HCT116 (cell line): Measurements from ENCODE around the gene FCSK. TPM values are rescaled to one million over a fixed set of nuclear protein-coding genes. Genes with fewer than 3 reads are reported as not detected.

ENCODE experiments used
- ATAC-seq: fragments of 200-7000 bp; cut with Tn5 transposase; 2 replicates; pipeline ENCODE4 v1.9.1; 2020; ENCODE audit warnings: mild to moderate bottlenecking, moderate library complexity
- BruUV-seq: library from RNA; stranded (reverse); fragments of 400-500 nt; replicated peaks from 2 replicates; lab custom pipeline; 2021; lab: Mats Ljungman, UMichigan
- CTCF ChIA-PET: fragments of 300-600 bp; sonication (Branson Sonifier 250); formaldehyde crosslinking; loops from one replicate; lab custom pipeline; 2021; ENCODE audit warnings: antibody characterized with exemption; lab: Charles Lee
- POLR2A ChIA-PET: fragments of 300-600, 350-600 bp; sonication (Branson Sonifier 250); formaldehyde crosslinking; loops from one replicate; lab custom pipeline; 2021; ENCODE audit warnings: antibody characterized with exemption; lab: Charles Lee
- RAD21 ChIA-PET, 2 experiments: fragments of 300-600 bp; sonication (Branson Sonifier 250); formaldehyde crosslinking; loops; one replicate each; lab custom pipeline; 2023; ENCODE audit warnings: low total read pairs in 2 of 2; ENCODE audit not compliant: uncharacterized antibody in 2 of 2, unreplicated experiment in 2 of 2, low non-redundant PET in 1 of 2; lab: Charles Lee
- DNase-seq: peaks from one replicate; pipeline ENCODE4 v3.0.0-alpha.2; 2010; ENCODE audit warnings: low read depth, low spot score
- H2AFZ ChIP-seq: fragments of 200-600 bp; shearing (Covaris generic), sonication (generic); 2 replicates; pipeline ENCODE4 v1.6.1; 2017; ENCODE audit warnings: low read depth, mixed run types, mixed read lengths, antibody characterized with exemption, low read length; ENCODE audit not compliant: poor library complexity, severe bottlenecking
- H3K27ac ChIP-seq: 2 replicates; pipeline ENCODE4 v1.5.1; 2012; ENCODE audit warnings: low read depth, low read length
- H3K27me3 ChIP-seq: fragments of 200-600 bp; sonication (generic); 2 replicates; pipeline ENCODE4 v1.6.1; 2016; ENCODE audit warnings: mixed run types, low read length, mixed read lengths; ENCODE audit not compliant: insufficient read depth
- H3K36me3 ChIP-seq, 2 experiments: fragments of 200-500 bp in 1 of 2; fragments of 200-600 bp in 1 of 2; sonication (Bioruptor generic) in 1 of 2; sonication (generic) in 1 of 2; 2 replicates each; pipeline versions ENCODE4 v1.5.1 to v1.6.1; 2014 to 2016; ENCODE audit warnings: low read length in 2 of 2, inconsistent platforms in 1 of 2, mixed read lengths in 1 of 2, mixed run types in 1 of 2; ENCODE audit not compliant: insufficient read depth in 2 of 2, control insufficient read depth in 1 of 2
- H3K4me1 ChIP-seq, 2 experiments: fragments of 200-600 bp in 1 of 2; sonication (generic) in 1 of 2; 2 replicates each; pipeline versions ENCODE4 v1.5.1 to v1.6.1; 2012 to 2017; ENCODE audit warnings: low read length in 2 of 2, inconsistent platforms in 1 of 2, mild to moderate bottlenecking in 1 of 2, mixed read lengths in 1 of 2, mixed run types in 1 of 2, moderate library complexity in 1 of 2; ENCODE audit not compliant: insufficient read depth in 2 of 2, control insufficient read depth in 1 of 2
- H3K4me2 ChIP-seq: fragments of 200-600 bp; sonication (generic); 2 replicates; pipeline ENCODE4 v1.6.1; 2017; ENCODE audit warnings: mixed run types, low read length, mixed read lengths
- H3K4me3 ChIP-seq, 2 experiments: fragments of 200-600 bp in 1 of 2; sonication (generic) in 1 of 2; replicated peaks in 1 of 2; 2 replicates each; pipeline ENCODE4 v1.5.1; 2011 to 2016; ENCODE audit warnings: low read length in 2 of 2, control low read depth in 1 of 2, low read depth in 1 of 2, mild to moderate bottlenecking in 1 of 2, mixed read lengths in 1 of 2, mixed run types in 1 of 2
- H3K79me2 ChIP-seq: fragments of 200-600 bp; sonication (generic); 2 replicates; pipeline ENCODE4 v1.6.1; 2017; ENCODE audit warnings: mild to moderate bottlenecking, mixed run types, low read length, moderate library complexity, mixed read lengths; ENCODE audit not compliant: insufficient read depth
- H3K9ac ChIP-seq: fragments of 200-600 bp; sonication (generic); 2 replicates; pipeline ENCODE4 v1.6.1; 2016; ENCODE audit warnings: low read length, mixed read lengths
- H3K9me2 ChIP-seq: fragments of 200-600 bp; sonication (generic), shearing (Covaris generic); 2 replicates; pipeline ENCODE4 v1.6.1; 2017; ENCODE audit warnings: mixed run types, mild to moderate bottlenecking, moderate library complexity; ENCODE audit not compliant: insufficient read depth
- H3K9me3 ChIP-seq, 2 experiments: fragments of 200-500 bp in 1 of 2; fragments of 200-600 bp in 1 of 2; sonication (Bioruptor generic) in 1 of 2; sonication (generic) in 1 of 2; 2 replicates each; pipeline ENCODE4 v1.6.1; 2014 to 2017; ENCODE audit warnings: low read length in 2 of 2, mixed read lengths in 2 of 2, inconsistent platforms in 1 of 2, low read depth in 1 of 2, mild to moderate bottlenecking in 1 of 2, mixed run types in 1 of 2, moderate library complexity in 1 of 2; ENCODE audit not compliant: control insufficient read depth in 1 of 2, insufficient read depth in 1 of 2
- H4K20me1 ChIP-seq: fragments of 200-600 bp; sonication (generic), shearing (Covaris generic); 2 replicates; pipeline ENCODE4 v1.6.1; 2017; ENCODE audit warnings: mixed run types, mild to moderate bottlenecking, moderate library complexity; ENCODE audit not compliant: insufficient read depth
- ATF3 ChIP-seq: IDR thresholded peaks from 2 replicates; pipeline ENCODE4 v1.6.1; 2012
- CBX3 ChIP-seq: IDR thresholded peaks from 2 replicates; pipeline ENCODE4 v1.6.1; 2012; ENCODE audit warnings: low read depth
- EGR1 ChIP-seq: IDR thresholded peaks from 2 replicates; pipeline ENCODE4 v1.6.1; 2012; ENCODE audit warnings: low read depth
- EZH2 ChIP-seq: fragments of 200-600 bp; sonication (generic); IDR thresholded peaks from 2 replicates; pipeline ENCODE4 v1.6.1; 2017; ENCODE audit warnings: antibody characterized with exemption, mixed run types
- FOSL1 ChIP-seq: IDR thresholded peaks from 2 replicates; pipeline ENCODE4 v1.6.1; 2012; ENCODE audit warnings: low read depth
- POLR2A ChIP-seq: IDR thresholded peaks from 2 replicates; pipeline ENCODE4 v1.7.0; 2011; ENCODE audit warnings: borderline replicate concordance; ENCODE audit not compliant: insufficient read depth, insufficient read length; ENCODE audit errors: extremely low read depth
- POLR2AphosphoS5 ChIP-seq: IDR thresholded peaks from 2 replicates; pipeline ENCODE4 v1.6.1; 2011; ENCODE audit warnings: mild to moderate bottlenecking, low read depth, low read length, moderate library complexity
- RAD21 ChIP-seq: IDR thresholded peaks from 2 replicates; pipeline ENCODE4 v1.6.1; 2012; ENCODE audit warnings: low read depth, mild to moderate bottlenecking
- SIN3A ChIP-seq: IDR thresholded peaks from 2 replicates; pipeline ENCODE4 v1.6.1; 2012; ENCODE audit warnings: low read depth
- SP1 ChIP-seq: IDR thresholded peaks from 2 replicates; pipeline ENCODE4 v1.6.1; 2012; ENCODE audit warnings: low read depth
- SRF ChIP-seq: IDR thresholded peaks from 2 replicates; pipeline ENCODE4 v1.6.1; 2012; ENCODE audit warnings: low read depth
- ZBTB33 ChIP-seq: IDR thresholded peaks from 2 replicates; pipeline ENCODE4 v1.6.1; 2011; ENCODE audit warnings: mild to moderate bottlenecking, low read length, moderate library complexity; ENCODE audit not compliant: insufficient replicate concordance; ENCODE audit errors: extremely low read depth
- ZFX ChIP-seq: fragments of 450-650 bp; IDR thresholded peaks from 2 replicates; pipeline ENCODE4 v1.6.1; 2017
- ZNF274 ChIP-seq: fragments of 200-500 bp; sonication (Bioruptor generic); IDR thresholded peaks from 2 replicates; pipeline ENCODE4 v1.6.1; 2014; ENCODE audit warnings: mild to moderate bottlenecking, low read depth, low read length, inconsistent platforms
- intact Hi-C: fragments of 100-400 bp; cut with micrococcal nuclease; formaldehyde crosslinking; loops from 2 replicates; pipeline ENCODE4 v1.10.0; 2022
- total RNA-seq: library from RNA; stranded (reverse); gene quantifications from one replicate; pipeline ENCODE4 v1.2.1, GENCODE V29; 2021; ENCODE audit not compliant: unreplicated experiment
- TF ChIP-seq, protein P1 (sequence below): IDR thresholded peaks from 2 replicates; pipeline ENCODE4 v1.6.1; 2012
- TF ChIP-seq, protein P2 (sequence below), 3 experiments: fragments of 200-600 bp in 1 of 3; sonication (generic) in 1 of 3; IDR thresholded peaks in 2 of 3; conservative IDR thresholded peaks in 1 of 3; 2 replicates each; pipeline ENCODE4 v1.5.1; 2012 to 2017; ENCODE audit warnings: low read depth in 2 of 3, low read length in 2 of 3, antibody characterized with exemption in 1 of 3, borderline replicate concordance in 1 of 3, control low read depth in 1 of 3, mild to moderate bottlenecking in 1 of 3, mixed read lengths in 1 of 3, mixed run types in 1 of 3, moderate library complexity in 1 of 3; ENCODE audit not compliant: insufficient read depth in 1 of 3

The FCSK gene
- total RNA-seq, 1 experiment from 2014 or later = 17.1 TPM

- TF ChIP-seq, protein P1, sequence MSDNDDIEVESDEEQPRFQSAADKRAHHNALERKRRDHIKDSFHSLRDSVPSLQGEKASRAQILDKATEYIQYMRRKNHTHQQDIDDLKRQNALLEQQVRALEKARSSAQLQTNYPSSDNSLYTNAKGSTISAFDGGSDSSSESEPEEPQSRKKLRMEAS = no peak
- TF ChIP-seq ZFX (no peak), RAD21 (peak; percentile 57), SIN3A (no peak), EZH2 (no peak), POLR2AphosphoS5 (no peak)
- TF ChIP-seq, protein P2, sequence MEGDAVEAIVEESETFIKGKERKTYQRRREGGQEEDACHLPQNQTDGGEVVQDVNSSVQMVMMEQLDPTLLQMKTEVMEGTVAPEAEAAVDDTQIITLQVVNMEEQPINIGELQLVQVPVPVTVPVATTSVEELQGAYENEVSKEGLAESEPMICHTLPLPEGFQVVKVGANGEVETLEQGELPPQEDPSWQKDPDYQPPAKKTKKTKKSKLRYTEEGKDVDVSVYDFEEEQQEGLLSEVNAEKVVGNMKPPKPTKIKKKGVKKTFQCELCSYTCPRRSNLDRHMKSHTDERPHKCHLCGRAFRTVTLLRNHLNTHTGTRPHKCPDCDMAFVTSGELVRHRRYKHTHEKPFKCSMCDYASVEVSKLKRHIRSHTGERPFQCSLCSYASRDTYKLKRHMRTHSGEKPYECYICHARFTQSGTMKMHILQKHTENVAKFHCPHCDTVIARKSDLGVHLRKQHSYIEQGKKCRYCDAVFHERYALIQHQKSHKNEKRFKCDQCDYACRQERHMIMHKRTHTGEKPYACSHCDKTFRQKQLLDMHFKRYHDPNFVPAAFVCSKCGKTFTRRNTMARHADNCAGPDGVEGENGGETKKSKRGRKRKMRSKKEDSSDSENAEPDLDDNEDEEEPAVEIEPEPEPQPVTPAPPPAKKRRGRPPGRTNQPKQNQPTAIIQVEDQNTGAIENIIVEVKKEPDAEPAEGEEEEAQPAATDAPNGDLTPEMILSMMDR (IDR thresholded peaks at IDR 0.05 in 2 of 3, conservative IDR thresholded peaks at IDR 0.05 in 1 of 3; ENCODE audit: borderline replicate concordance in 1 of 3, insufficient read depth in 1 of 3, low read depth in 2 of 3, low read length in 2 of 3) = peak; percentile 10 to 33 (median 10); a peak in 1 of 6 replicates
These were observed 1.5 kb downstream of the FCSK start (continued) for GRCh38 chr16:70455910-70456309.

DNA sequence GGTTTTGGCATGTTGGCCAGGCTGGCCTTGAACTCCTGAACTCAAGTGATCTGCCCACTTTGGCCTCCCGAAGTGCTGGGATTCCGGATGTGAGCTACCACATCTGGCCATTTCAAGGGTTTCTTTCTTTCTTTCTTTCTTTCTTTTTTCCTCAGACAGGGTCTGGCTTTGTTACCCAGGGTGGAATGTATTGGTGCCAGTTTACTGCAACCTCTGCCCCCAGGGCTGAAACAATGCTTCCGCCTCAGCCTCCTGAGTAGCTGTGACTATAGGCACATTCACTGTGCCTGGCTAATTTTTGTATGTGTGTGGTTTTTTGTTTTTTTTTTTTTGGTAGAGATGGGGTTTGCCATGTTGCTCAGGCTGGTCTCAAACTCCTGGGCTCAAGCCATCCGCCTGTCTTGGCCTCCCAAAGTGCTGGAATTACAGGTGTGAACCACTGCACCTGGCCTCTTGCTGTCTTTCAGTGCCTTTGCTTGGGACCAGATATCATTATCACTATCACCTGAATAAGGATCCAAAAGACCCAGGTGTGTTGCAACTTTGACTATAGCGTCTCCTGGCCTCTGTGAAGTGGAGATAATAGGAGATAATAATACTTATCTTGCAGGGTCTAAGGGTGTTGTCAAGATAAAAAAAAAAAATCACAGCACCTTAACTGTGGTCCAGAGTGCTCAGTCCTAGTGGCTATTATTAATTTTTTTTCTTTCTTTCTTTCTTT lies 3.2 kb downstream of the FCSK start:
- H2AFZ ChIP-seq = no peak overlapping the region
- H3K9ac ChIP-seq = no peak overlapping the region
- ChIA-PET POLR2A (no interaction called here), CTCF (no interaction called here), RAD21 (no interaction called here)
- no peak overlapping the region for H3K4me2 ChIP-seq
- H3K79me2 ChIP-seq = no peaks in the 10 kb centered on the region
- intact Hi-C loops = no loop called here
- BruUV-seq = no TSS peak
- no peaks in the 10 kb centered on the region for H3K36me3 ChIP-seq
- no peak overlapping the region for H3K4me3 ChIP-seq
- H3K27ac ChIP-seq = no peak overlapping the region
- H3K27me3 ChIP-seq = no peaks in the 10 kb centered on the region
- peaks cover 3 to 20% of the 10 kb centered on the region in 2 experiments; a peak in 2 of 4 replicates for H3K4me1 ChIP-seq
- no peaks in the 10 kb centered on the region for H4K20me1 ChIP-seq
- ATAC-seq (no peak), DNase-seq (no peak)
- no peaks in the 10 kb centered on the region for H3K9me3 ChIP-seq
- H3K9me2 ChIP-seq = no peaks in the 10 kb centered on the region
- no peak for TF ChIP-seq CBX3
- TF ChIP-seq RAD21 = no peak
- TF ChIP-seq SRF = no peak
- TF ChIP-seq ZNF274 = no peak
- no peak for TF ChIP-seq EGR1
- TF ChIP-seq, protein P2 (IDR thresholded peaks at IDR 0.05 in 2 of 3, conservative IDR thresholded peaks at IDR 0.05 in 1 of 3; ENCODE audit: borderline replicate concordance in 1 of 3, insufficient read depth in 1 of 3, low read depth in 2 of 3, low read length in 2 of 3) = no peak
- TF ChIP-seq SIN3A = no peak
- no peak for TF ChIP-seq ZBTB33
- TF ChIP-seq, protein P1 = no peak
- TF ChIP-seq FOSL1 = no peak
- no peak for TF ChIP-seq SP1
- no peak for TF ChIP-seq POLR2A
- no peak for TF ChIP-seq EZH2
- TF ChIP-seq ATF3 = no peak
